IMR-90 (cell line): ENCODE data around the gene ASB1. TPM values are rescaled to one million over a fixed set of nuclear protein-coding genes. Genes with fewer than 3 reads are reported as not detected.

Source experiments
- ATAC-seq: fragments of 200-7000 bp; cut with Tn5 transposase; 2 replicates; pipeline ENCODE4 v1.9.1; 2020; ENCODE audit warnings: low read depth, mild to moderate bottlenecking, moderate library complexity
- BruUV-seq: library from RNA; stranded (reverse); fragments of 400-500 nt; replicated peaks from 2 replicates; lab custom pipeline; 2021; lab: Mats Ljungman, UMichigan
- CTCF ChIA-PET: fragments of 300-600 bp; formaldehyde crosslinking; extraction: SDS; loops from one replicate; lab custom pipeline; 2021; ENCODE audit warnings: antibody characterized with exemption; lab: Yijun Ruan, JAX
- POLR2A ChIA-PET: fragments of 300-600 bp; sonication (Branson Sonifier 250); formaldehyde crosslinking; loops from one replicate; lab custom pipeline; 2022; ENCODE audit warnings: antibody characterized with exemption; ENCODE audit not compliant: unreplicated experiment; lab: Charles Lee
- DNase-seq: peaks from one replicate; pipeline ENCODE4 v3.0.0; 2013
- H2AFZ ChIP-seq: replicated peaks from 2 replicates; pipeline ENCODE3; 2013; ENCODE audit warnings: low read length, mild to moderate bottlenecking; ENCODE audit not compliant: poor library complexity
- H2AK5ac ChIP-seq: 2 replicates; pipeline ENCODE4 v1.6.1; 2013; ENCODE audit warnings: low read depth, low read length, inconsistent platforms
- H2AK9ac ChIP-seq: replicated peaks from 2 replicates; pipeline ENCODE3; 2013; ENCODE audit warnings: mild to moderate bottlenecking, low read depth, low read length, moderate library complexity; ENCODE audit not compliant: poor library complexity
- H2BK120ac ChIP-seq: 2 replicates; pipeline ENCODE4 v1.6.1; 2013; ENCODE audit warnings: low read depth, low read length, inconsistent platforms
- H2BK15ac ChIP-seq: 3 replicates; pipeline ENCODE4 v1.6.1; 2013; ENCODE audit warnings: low read depth, low read length, inconsistent platforms
- H2BK20ac ChIP-seq: 2 replicates; pipeline ENCODE4 v1.6.1; 2013; ENCODE audit warnings: low read depth, mild to moderate bottlenecking, inconsistent platforms, low read length, moderate library complexity
- H2BK5ac ChIP-seq: 2 replicates; pipeline ENCODE4 v1.6.1; 2013; ENCODE audit warnings: mild to moderate bottlenecking, low read depth, low read length, inconsistent platforms; ENCODE audit not compliant: poor library complexity, severe bottlenecking
- H3K14ac ChIP-seq: replicated peaks from 2 replicates; pipeline ENCODE4 v1.6.1; 2013; ENCODE audit warnings: low read depth, low read length, inconsistent platforms
- H3K18ac ChIP-seq: 2 replicates; pipeline ENCODE4 v1.6.1; 2013; ENCODE audit warnings: low read depth, low read length, control low read depth
- H3K23ac ChIP-seq: 2 replicates; pipeline ENCODE4 v1.6.1; 2013; ENCODE audit warnings: low read depth, low read length, inconsistent platforms
- H3K27ac ChIP-seq: 2 replicates; pipeline ENCODE4 v1.5.1; 2013; ENCODE audit warnings: mild to moderate bottlenecking, control low read depth, low read length; ENCODE audit not compliant: insufficient read depth
- H3K27me3 ChIP-seq: 2 replicates; pipeline ENCODE4 v1.6.1; 2013; ENCODE audit warnings: low read length; ENCODE audit not compliant: control insufficient read depth, insufficient read depth
- H3K36me3 ChIP-seq: 2 replicates; pipeline ENCODE4 v1.6.1; 2013; ENCODE audit warnings: low read length, mixed read lengths; ENCODE audit not compliant: control insufficient read depth, insufficient read depth
- H3K4ac ChIP-seq: 2 replicates; pipeline ENCODE4 v1.6.1; 2013; ENCODE audit warnings: low read depth, low read length, inconsistent platforms
- H3K4me1 ChIP-seq: 2 replicates; pipeline ENCODE4 v1.6.1; 2013; ENCODE audit warnings: low read length, mixed read lengths; ENCODE audit not compliant: control insufficient read depth, insufficient read depth
- H3K4me2 ChIP-seq: 2 replicates; pipeline ENCODE4 v1.6.1; 2013; ENCODE audit warnings: low read depth, mild to moderate bottlenecking, control low read depth, low read length, moderate library complexity
- H3K4me3 ChIP-seq: 2 replicates; pipeline ENCODE4 v1.5.1; 2013; ENCODE audit warnings: low read depth, mild to moderate bottlenecking, control low read depth, low read length, moderate library complexity; ENCODE audit not compliant: insufficient read depth
- H3K56ac ChIP-seq: 2 replicates; pipeline ENCODE4 v1.6.1; 2013; ENCODE audit warnings: low read length, inconsistent platforms; ENCODE audit not compliant: insufficient read depth; ENCODE audit errors: extremely low read depth
- H3K79me1 ChIP-seq, 2 experiments: 2 replicates each; pipeline ENCODE4 v1.6.1; 2013; ENCODE audit warnings: low read length in 2 of 2, inconsistent platforms in 1 of 2, low read depth in 1 of 2
- H3K9ac ChIP-seq: 2 replicates; pipeline ENCODE4 v1.6.1; 2013; ENCODE audit warnings: low read depth, low read length, control low read depth
- H3K9me1 ChIP-seq: 2 replicates; pipeline ENCODE4 v1.6.1; 2013; ENCODE audit warnings: low read length, inconsistent platforms; ENCODE audit not compliant: insufficient read depth
- H3K9me3 ChIP-seq: 2 replicates; pipeline ENCODE4 v1.6.1; 2013; ENCODE audit warnings: low read length; ENCODE audit not compliant: control insufficient read depth, insufficient read depth
- H4K20me1 ChIP-seq: 2 replicates; pipeline ENCODE4 v1.6.1; 2013; ENCODE audit warnings: low read length, inconsistent platforms; ENCODE audit not compliant: insufficient read depth
- H4K5ac ChIP-seq: 2 replicates; pipeline ENCODE4 v1.6.1; 2013; ENCODE audit warnings: mild to moderate bottlenecking, low read depth, low read length, control low read depth
- H4K8ac ChIP-seq, 2 experiments: 2 replicates each; pipeline ENCODE4 v1.6.1; 2013; ENCODE audit warnings: low read depth in 2 of 2, low read length in 2 of 2, control low read depth in 1 of 2, inconsistent platforms in 1 of 2
- H4K91ac ChIP-seq: 2 replicates; pipeline ENCODE4 v1.6.1; 2013; ENCODE audit warnings: low read depth, low read length, inconsistent platforms; ENCODE audit not compliant: insufficient read depth
- MAZ ChIP-seq: IDR thresholded peaks from 2 replicates; pipeline ENCODE4 v1.6.1; 2012; ENCODE audit warnings: low read depth, mild to moderate bottlenecking, low read length, improper control_type of control experiment, moderate library complexity, borderline replicate concordance
- MXI1 ChIP-seq: IDR thresholded peaks from 2 replicates; pipeline ENCODE4 v1.6.1; 2012; ENCODE audit warnings: low read depth, mild to moderate bottlenecking, low read length, moderate library complexity, borderline replicate concordance
- NFE2L2 ChIP-seq: fragments of 150-350 bp; IDR thresholded peaks from 2 replicates; pipeline ENCODE4 v1.6.1; 2016; ENCODE audit warnings: low read depth, mild to moderate bottlenecking, low read length
- RAD21 ChIP-seq: IDR thresholded peaks from 2 replicates; pipeline ENCODE4 v1.6.1; 2012; ENCODE audit warnings: low read length, improper control_type of control experiment
- RCOR1 ChIP-seq: IDR thresholded peaks from 2 replicates; pipeline ENCODE4 v1.6.1; 2012; ENCODE audit warnings: mild to moderate bottlenecking, low read length, improper control_type of control experiment; ENCODE audit not compliant: insufficient replicate concordance
- USF2 ChIP-seq: fragments of 150-350 bp; IDR thresholded peaks from 2 replicates; pipeline ENCODE4 v1.6.1; 2017; ENCODE audit warnings: mild to moderate bottlenecking, antibody characterized with exemption, low read length, low read depth
- WGBS, 2 experiments: methylation state at CpG; one replicate each; pipeline versions ENCODE4 v1.1.5 to v1.1.7; 2013; ENCODE audit warnings: missing lambda C conversion rate in 2 of 2; ENCODE audit not compliant: insufficient read length in 1 of 2; ENCODE audit errors: extremely low coverage in 2 of 2; 5-methylcytosine and 5-hydroxymethylcytosine counted together
- dilution Hi-C: fragments of 300-500 bp; cut with HindIII; formaldehyde crosslinking; loops from one replicate; pipeline ENCODE4 v1.14.3; 2018; ENCODE audit warnings: low sequenced_read_pairs; ENCODE audit not compliant: unreplicated experiment
- in situ Hi-C: fragments of 300-500 bp; cut with MboI; formaldehyde crosslinking; loops from 3 replicates; pipeline ENCODE4 v1.14.3; 2019; ENCODE audit warnings: low sequenced_read_pairs, inconsistent platforms, mixed read lengths
- intact Hi-C: fragments of 100-400 bp; cut with micrococcal nuclease; formaldehyde crosslinking; loops from 2 replicates; pipeline ENCODE4 v1.10.0; 2022
- polyA plus RNA-seq, 3 experiments: library from polyadenylated mRNA; depleted of rRNA; stranded (reverse); fragments of >200 nt; gene quantifications; 2 replicates each; pipeline ENCODE4 v1.2.3, GENCODE V29; 2012; ENCODE audit warnings: low replicate concordance in 1 of 3
- total RNA-seq: library from RNA; depleted of rRNA; stranded (reverse); fragments of >200 nt; gene quantifications from 2 replicates; pipeline ENCODE4 v1.2.3, GENCODE V29; 2012

ASB1 gene
- total and polyA plus RNA-seq, 2 of the 4 experiments (the other 2 are of a cell fraction) = 23.5 to 37.3 TPM

GRCh38 chr2:238473014-238473413, 46.3 kb downstream of the ASB1 start:
- H3K14ac ChIP-seq = no peak overlapping the region

More at GRCh38 chr2:238473014-238473413, 46.3 kb downstream of the ASB1 start:
- H4K8ac ChIP-seq = no peak overlapping the region
- no peak overlapping the region for H2BK20ac ChIP-seq
- H2BK15ac ChIP-seq = no peak overlapping the region
- POLR2A ChIA-PET = no interaction called here
- H3K4ac ChIP-seq = no peak overlapping the region
- ATAC-seq (no peak), DNase-seq (no peak)
- H2AK5ac ChIP-seq = no peak overlapping the region
- no peak overlapping the region for H2BK120ac ChIP-seq
- H4K91ac ChIP-seq = no peak overlapping the region
- H3K9me3 ChIP-seq = peaks cover 6% of the 10 kb centered on the region
- no CpG with 5 or more reads among the region's 4 CpGs for WGBS, 2 experiments
- no TSS peak for BruUV-seq
- TF ChIP-seq USF2 (no peak), RCOR1 (no peak), MAZ (no peak), NFE2L2 (no peak), MXI1 (no peak), RAD21 (no peak)
- no peak overlapping the region for H2BK5ac ChIP-seq
- no peak overlapping the region for H3K23ac ChIP-seq
- in situ Hi-C loops (no loop called here), dilution Hi-C loops (no loop called here), intact Hi-C loops (no loop called here)
- no peaks in the 10 kb centered on the region for H3K79me1 ChIP-seq
- no peaks in the 10 kb centered on the region for H3K27me3 ChIP-seq
- no peak overlapping the region for H3K9ac ChIP-seq
- CTCF ChIA-PET = no interaction called here
- H2AFZ ChIP-seq = no peak overlapping the region
- no peak overlapping the region for H3K27ac ChIP-seq
- no peak overlapping the region for H4K5ac ChIP-seq
- no peaks in the 10 kb centered on the region for H3K4me1 ChIP-seq
- H3K9me1 ChIP-seq = no peaks in the 10 kb centered on the region
- no peak overlapping the region for H2AK9ac ChIP-seq
- no peaks in the 10 kb centered on the region for H3K36me3 ChIP-seq
- no peak overlapping the region for H3K56ac ChIP-seq
- H3K4me3 ChIP-seq = no peak overlapping the region
- no peak overlapping the region for H3K18ac ChIP-seq
- no peaks in the 10 kb centered on the region for H4K20me1 ChIP-seq
- H3K4me2 ChIP-seq = no peak overlapping the region
